ENCODE measurements around the gene SELENOT.

SELENOT gene

GRCh38 chr3:150662410-150663200 lies 59.5 kb downstream of the SELENOT start:
- DNase-seq (ENCODE audit: low spot score) = no peak

GRCh38 chr3:150663461-150663860 lies 60.3 kb downstream of the SELENOT start:
- no peak for DNase-seq (ENCODE audit: low spot score)

GRCh38 chr3:150666167-150666566 lies 63.0 kb downstream of the SELENOT start:
- DNase-seq (ENCODE audit: low spot score) = peak; percentile 1

GRCh38 chr3:150673966-150674365 lies 70.8 kb downstream of the SELENOT start:
- DNase-seq (ENCODE audit: low spot score) = no peak

GRCh38 chr3:150675587-150675986 lies 72.5 kb downstream of the SELENOT start:
- DNase-seq (ENCODE audit: low spot score) = no peak
